NCI-H2029 (cell line): Measurements from ENCODE around the gene WDR77.

Experiments
- DNase-seq: peaks from one replicate; lab custom pipeline; 2025; lab: John Stamatoyannopoulos, UW

Gene WDR77

DNA sequence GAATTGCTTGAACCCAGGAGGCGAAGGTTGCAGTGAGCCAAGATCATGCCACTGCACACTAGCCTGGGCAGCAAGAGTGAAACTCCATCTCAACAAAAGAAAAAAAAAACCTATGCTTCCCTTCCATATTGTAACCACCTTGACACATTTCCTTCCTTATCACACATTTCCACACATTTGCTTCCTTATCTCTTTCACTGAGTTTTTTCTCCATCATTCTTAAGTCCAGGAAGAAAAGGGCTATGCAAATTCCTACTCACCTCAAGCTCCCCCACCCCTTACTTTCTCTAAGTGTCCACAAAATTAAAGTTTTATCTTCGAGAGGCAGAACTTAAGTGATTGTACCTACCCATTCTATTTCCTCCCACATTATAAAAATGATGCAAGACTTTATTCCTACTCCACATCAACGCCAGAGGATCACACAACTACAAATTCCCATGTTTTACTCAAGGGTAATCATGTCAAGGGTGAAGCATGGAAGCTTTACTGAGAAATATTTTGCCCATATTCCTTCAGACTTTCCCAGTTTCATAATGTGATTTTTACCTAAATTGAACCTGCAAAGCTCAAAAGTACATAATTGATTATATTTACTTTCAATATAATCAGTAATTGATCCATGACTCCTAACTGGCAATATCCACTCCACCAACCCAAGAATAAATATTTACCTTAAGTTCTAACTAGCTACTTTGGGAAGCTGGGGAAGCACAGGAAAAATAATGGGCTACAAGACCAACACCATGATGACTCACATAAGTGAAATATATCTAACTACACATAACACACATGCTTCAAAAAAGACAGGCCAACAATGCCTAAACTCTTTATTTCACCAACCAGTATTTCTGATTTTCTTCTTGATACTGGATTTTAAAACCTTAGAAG is 9.3 kb downstream of the WDR77 start:
- no peak for DNase-seq

DNA sequence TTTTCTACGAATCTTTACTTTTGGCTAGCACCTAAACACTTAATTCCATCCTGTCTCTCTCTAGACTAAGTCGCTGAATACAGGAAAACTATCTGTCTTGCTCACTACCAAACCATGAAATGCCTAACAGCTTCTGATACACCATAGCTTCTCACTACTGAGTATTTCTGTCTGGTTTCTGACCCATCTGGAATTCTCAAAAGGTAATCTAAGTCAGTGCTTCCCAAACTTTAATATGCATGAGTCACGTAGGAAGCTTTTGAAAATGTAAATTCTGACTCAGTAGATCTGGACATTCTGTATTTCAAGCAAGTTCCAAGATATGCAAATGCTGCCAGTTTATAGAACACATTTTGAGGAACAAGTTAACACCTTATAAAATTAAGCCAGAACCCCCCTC is 12.3 kb downstream of the WDR77 start:
- no peak for DNase-seq

GRCh38 chr1:111424281-111424680 is 24.8 kb downstream of the WDR77 start:
- no peak for DNase-seq

DNA sequence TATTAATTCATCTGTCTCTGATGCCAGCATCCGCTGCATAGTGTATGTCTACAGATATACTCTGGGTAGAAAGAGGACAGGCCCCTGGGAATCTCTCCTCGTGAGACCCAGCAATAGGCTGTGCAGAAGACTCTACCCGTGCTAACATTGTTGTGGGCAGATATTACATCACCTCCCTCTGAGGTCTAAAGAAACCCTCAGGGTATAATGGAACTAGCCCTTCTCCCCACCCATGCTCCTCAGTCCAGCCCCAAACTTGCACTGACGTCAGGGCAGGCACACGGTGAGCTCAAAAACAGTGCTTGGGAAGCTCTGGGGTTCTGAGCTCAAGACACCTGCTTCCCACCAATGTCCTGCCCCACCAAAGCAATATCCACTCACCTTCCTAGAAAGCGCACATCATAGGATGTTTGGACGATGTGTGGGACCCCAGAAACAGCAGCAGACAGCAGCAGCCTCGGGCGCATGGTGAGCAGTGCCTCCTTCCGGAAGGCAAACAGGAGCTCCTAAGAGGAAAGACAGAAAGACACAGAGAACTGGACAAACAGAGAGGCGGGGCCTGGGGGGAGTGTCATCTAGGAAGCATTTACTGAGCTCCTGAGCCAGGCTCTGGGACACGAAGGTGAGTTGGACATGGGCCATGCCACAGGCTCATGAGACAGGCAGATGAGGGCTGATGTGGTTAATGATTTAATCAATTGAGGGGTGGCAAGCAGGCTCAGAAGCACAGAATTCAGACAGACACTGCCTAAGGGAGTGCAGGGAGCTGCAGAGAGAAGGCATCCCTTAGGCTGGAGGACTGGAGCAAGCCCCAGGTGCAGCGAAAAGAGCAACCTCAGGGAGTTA is 26.3 kb downstream of the WDR77 start:
- DNase-seq: peak; percentile 66

DNA sequence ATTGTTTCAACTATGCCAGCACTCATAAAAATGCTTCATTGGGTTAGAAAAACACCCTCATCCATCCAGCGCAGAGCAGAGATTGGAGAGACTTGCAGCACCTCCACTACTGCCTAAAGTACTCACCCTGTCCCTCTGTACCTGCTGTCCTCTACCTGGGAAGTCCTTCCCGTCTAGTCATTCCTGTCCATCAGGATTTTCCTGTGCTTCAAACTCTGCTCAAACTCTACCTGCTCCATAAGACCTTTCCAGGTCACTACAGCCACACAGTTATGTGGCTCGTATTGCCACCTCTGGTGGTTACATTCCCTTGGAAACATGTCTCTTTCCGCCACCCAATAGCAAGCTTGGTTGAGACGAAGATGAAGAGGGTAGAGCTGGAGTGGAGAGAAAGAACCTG is 28.7 kb downstream of the WDR77 start:
- DNase-seq: no peak

- no peak for DNase-seq
Measured at GRCh38 chr1:111419037-111419436, 30.0 kb downstream of the WDR77 start.

DNA sequence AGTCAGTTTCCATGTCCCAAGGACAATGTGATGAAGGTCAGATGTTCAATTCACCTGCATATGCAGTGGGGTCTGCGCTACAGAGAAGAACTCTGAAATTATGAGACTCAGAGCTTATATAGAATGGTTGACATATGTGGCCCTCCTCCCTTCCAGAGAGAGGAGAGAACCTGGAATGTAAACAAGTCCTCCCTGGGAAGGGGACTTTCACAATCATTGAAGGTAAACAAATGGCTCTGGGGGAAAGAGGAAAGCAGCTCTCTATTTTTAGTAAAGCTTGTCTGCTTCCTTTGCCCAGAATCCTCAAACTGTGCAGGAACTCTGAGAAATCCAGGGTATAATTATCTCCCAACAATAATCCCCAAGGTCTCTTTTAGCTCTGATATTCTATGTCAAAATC is 31.3 kb downstream of the WDR77 start:
- peak; percentile 7 for DNase-seq

DNA sequence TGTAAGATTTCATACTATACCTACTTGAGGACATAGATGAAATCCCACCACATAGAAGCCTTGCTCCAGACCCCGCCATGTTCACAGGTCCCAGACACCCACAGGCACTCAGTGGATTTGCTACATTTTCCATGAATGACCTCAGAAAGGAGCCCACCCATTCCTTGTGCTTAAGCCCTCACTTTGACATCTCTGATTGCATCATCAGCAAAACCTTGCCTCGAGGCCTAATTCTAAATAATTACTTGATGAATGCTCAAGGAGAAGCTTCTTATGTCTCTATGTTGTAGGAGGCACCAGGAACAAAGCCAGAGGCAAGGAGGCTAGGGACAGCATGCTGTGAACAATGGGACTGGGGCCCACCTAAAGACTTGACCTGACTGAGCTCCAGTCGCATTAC is 33.6 kb downstream of the WDR77 start:
- no peak for DNase-seq

DNA sequence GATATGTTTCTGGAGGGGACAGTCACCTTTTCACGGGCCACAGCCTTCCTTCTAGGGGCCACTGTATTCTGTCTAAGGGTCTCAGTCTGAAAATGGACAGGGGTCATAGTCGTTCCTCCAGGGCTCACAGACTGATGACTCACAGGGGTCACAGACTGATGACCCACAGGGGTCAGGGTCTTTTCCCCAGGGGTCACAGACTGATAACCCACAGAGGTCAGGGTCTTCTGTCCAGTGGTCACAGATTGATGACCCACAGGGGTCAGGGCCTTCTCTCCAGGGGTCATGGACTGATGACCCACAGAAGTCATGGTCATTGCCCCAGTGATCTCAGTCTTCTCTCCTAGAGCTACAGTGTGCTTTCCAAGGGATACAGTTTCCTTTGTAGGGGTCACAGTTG is 34.3 kb downstream of the WDR77 start:
- DNase-seq: no peak

- DNase-seq: no peak
Measured at GRCh38 chr1:111412839-111413238, 36.2 kb downstream of the WDR77 start.

GRCh38 chr1:111407301-111407700 is 41.8 kb downstream of the WDR77 start:
- no peak for DNase-seq

GRCh38 chr1:111406321-111406768 is 42.7 kb downstream of the WDR77 start:
- peak; percentile 94 for DNase-seq

DNA sequence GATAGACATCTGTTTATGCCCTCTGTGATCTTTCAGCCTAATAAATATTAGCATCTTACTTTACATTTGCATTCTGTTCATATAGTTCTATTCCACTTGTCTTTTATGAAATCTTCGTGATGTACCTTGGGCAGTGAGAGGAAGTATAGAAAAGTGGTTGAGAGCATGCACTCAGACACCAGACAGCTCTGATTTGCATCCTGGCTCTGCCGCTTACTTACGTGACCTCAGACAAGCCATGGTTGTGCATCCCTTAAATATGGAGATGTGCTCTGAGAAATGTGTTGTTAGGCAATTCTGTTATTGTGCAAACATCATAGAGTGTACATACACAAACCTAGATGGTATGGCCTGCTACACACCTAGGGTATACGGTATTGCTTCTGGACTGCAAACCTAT is 44.5 kb downstream of the WDR77 start:
- DNase-seq: no peak

GRCh38 chr1:111402083-111402482 is 47.0 kb downstream of the WDR77 start:
- DNase-seq: no peak

DNA sequence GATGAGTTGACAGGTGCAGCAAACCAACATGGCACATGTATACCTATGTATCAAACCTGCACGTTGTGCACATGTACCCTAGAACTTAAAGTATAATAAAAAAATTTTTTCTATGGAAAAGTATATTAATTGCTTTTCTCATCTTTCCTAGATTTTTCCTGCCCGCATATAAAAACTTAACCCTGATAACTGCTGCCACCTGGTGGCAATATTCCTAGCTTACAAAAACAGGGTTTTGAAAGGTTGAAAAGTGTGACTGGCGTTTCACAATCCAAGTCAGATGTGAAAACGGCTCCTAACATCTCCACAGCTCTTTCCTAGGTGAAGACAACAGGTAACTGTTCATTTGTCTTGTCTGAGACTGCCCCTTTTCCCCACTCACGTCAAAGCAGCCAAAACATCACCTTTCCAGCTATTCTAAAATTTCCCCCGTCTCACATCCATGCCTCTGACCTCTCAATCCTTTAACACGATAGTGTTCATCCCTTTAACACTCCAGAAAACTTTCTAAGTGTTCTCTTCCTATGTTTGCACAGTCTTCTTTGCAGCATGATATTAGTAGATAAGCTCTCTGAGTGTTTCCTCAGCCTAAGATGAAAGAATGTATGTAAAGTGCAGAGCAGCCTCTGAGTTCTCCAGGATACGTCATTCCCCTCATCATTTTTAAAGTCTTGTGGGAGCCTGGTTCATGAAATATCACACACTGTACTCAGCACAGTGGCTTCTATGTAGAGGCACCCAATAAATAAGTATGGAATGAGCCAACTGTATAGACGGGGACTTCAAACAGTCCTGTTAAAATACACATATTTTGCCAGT is 49.1 kb downstream of the WDR77 start:
- peak; percentile 30 for DNase-seq

DNA sequence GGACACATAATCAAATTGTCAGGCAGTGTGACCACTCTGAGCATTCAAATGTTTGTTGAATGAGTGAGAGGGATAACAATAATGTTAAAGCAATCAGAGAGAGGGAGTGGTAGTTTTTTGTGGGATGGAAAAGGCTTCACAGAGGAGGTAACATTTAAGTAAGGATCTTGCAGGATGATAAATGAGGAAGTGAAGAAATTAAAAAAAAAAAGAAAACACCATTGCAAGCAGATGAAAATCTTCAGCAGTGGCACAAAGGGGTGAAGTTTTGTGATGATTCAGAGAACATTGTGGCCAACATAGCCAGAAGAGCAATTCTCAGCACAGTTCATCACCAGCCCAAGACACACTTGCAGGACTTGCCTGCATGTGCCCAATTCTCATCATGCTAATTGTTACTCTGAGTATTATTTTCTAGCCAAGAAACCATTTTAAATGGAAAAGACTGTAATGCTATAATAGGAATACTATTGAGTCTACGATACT is 56.6 kb downstream of the WDR77 start:
- no peak for DNase-seq

DNA sequence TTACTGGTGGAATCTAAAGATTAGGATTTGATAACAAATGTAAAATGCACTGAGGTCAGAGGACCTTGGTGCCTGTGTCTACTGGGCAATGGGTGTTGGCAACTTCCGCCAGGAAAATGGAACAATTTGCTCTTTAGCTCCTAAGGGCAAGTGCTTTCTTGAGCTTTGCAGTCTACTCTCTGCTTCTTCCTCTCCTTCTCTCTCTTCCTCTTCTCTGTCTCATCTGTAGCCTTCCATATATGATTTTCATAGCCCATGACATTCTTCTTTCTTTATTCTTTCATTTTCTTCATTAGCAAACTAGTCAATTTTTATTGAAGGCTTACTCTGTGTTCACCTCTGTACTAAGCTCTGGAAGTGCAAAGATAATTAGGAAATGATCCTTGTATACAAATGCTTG is 57.0 kb downstream of the WDR77 start:
- DNase-seq: no peak
